HepG2 (cell line): Measurements from ENCODE around the gene ALKBH2. TPM values are rescaled to one million over a fixed set of nuclear protein-coding genes. Genes with fewer than 3 reads are reported as not detected.

Source experiments
- AHR ChIP-seq: IDR thresholded peaks from 2 replicates; pipeline ENCODE4 v1.6.1; 2018; ENCODE audit warnings: missing genetic modification reagents, missing compliant biosample characterization
- GLI4 ChIP-seq: sonication (generic); formaldehyde crosslinking; IDR thresholded peaks from 2 replicates; pipeline ENCODE4 v1.5.1; 2020; ENCODE audit warnings: missing genetic modification reagents, mild to moderate bottlenecking, moderate library complexity, borderline replicate concordance
- KIAA2018 ChIP-seq: sonication (generic); formaldehyde crosslinking; IDR thresholded peaks from 2 replicates; pipeline ENCODE4 v1.5.0; 2020; ENCODE audit warnings: mild to moderate bottlenecking, missing genetic modification reagents, borderline replicate concordance
- RBM39 ChIP-seq: fragments of 200-400 bp; formaldehyde crosslinking; IDR thresholded peaks from one replicate; pipeline ENCODE4 v1.6.1; 2018; ENCODE audit warnings: antibody characterized with exemption, mild to moderate bottlenecking, low read depth, low read length; ENCODE audit not compliant: poor library complexity, severe bottlenecking
- SP5 ChIP-seq: IDR thresholded peaks from 2 replicates; pipeline ENCODE4 v1.6.1; 2016; ENCODE audit warnings: low read depth, borderline replicate concordance
- ZBTB21 ChIP-seq: sonication (generic); formaldehyde crosslinking; IDR thresholded peaks from 2 replicates; pipeline ENCODE4 v1.4.0; 2020; ENCODE audit warnings: missing genetic modification reagents
- ZNF274 ChIP-seq: sonication (generic); formaldehyde crosslinking; IDR thresholded peaks from 2 replicates; pipeline ENCODE4 v1.5.1; 2020; ENCODE audit warnings: mild to moderate bottlenecking, missing genetic modification reagents
- ZNF33A ChIP-seq: sonication (generic); formaldehyde crosslinking; IDR thresholded peaks from 2 replicates; pipeline ENCODE4 v1.5.1; 2020; ENCODE audit warnings: missing genetic modification reagents, mild to moderate bottlenecking, moderate library complexity, borderline replicate concordance
- ZNF614 ChIP-seq: IDR thresholded peaks from 2 replicates; pipeline ENCODE4 v1.6.1; 2018; ENCODE audit warnings: missing biosample characterization, missing genetic modification reagents, inconsistent platforms, borderline replicate concordance
- ZNF761 ChIP-seq: sonication (generic); formaldehyde crosslinking; conservative IDR thresholded peaks from 2 replicates; pipeline ENCODE4 v1.4.0; 2020; ENCODE audit warnings: mild to moderate bottlenecking, missing genetic modification reagents
- ZNF768 ChIP-seq: sonication (generic); formaldehyde crosslinking; IDR thresholded peaks from 2 replicates; pipeline ENCODE4 v1.4.0; 2020; ENCODE audit warnings: missing genetic modification reagents
- ZNF879 ChIP-seq: sonication (generic); formaldehyde crosslinking; IDR thresholded peaks from 2 replicates; pipeline ENCODE4 v1.8.1; 2023; ENCODE audit warnings: missing genetic modification reagents
- polyA plus RNA-seq, 8 experiments: library from polyadenylated mRNA; depleted of rRNA in 3 of 8; stranded (reverse) in 7 of 8; unstranded in 1 of 8; fragments of >200 nt; fragmentation: Illumina TruSeq in 4 of 8; extraction: Trizol in 4 of 8; gene quantifications; 2 replicates each; pipeline versions ENCODE4 v1.2.1 to v1.2.3, GENCODE V29; 2011 to 2016; ENCODE audit warnings: low read depth in 4 of 8, missing spikeins in 1 of 8, mixed read lengths in 1 of 8; ENCODE audit not compliant: insufficient read depth in 1 of 8
- total RNA-seq, 5 experiments: library from RNA; depleted of rRNA; stranded (reverse); fragments of >200 nt; fragmentation: Illumina TruSeq; extraction: Trizol; gene quantifications; 2 replicates each; pipeline ENCODE4 v1.2.3, GENCODE V29; 2016; ENCODE audit warnings: low read depth in 1 of 5
- TF ChIP-seq, protein P1 (sequence below): sonication (generic); formaldehyde crosslinking; IDR thresholded peaks from 2 replicates; pipeline ENCODE4 v1.5.0; 2020; ENCODE audit warnings: missing genetic modification reagents
- TF ChIP-seq, protein P2 (sequence below): sonication (generic); formaldehyde crosslinking; IDR thresholded peaks from 2 replicates; pipeline ENCODE4 v1.8.0; 2022; ENCODE audit warnings: low read depth, missing genetic modification reagents
- TF ChIP-seq, protein P3 (sequence below): sonication (generic); IDR thresholded peaks from 2 replicates; pipeline ENCODE4 v1.6.1; 2016; ENCODE audit warnings: low read depth, borderline replicate concordance

ALKBH2 gene
- total and polyA plus RNA-seq, 2 of the 13 experiments (the other 11 are each of a cell fraction or from before 2014, with no cell fraction given): 21.0 to 40.5 TPM

DNA sequence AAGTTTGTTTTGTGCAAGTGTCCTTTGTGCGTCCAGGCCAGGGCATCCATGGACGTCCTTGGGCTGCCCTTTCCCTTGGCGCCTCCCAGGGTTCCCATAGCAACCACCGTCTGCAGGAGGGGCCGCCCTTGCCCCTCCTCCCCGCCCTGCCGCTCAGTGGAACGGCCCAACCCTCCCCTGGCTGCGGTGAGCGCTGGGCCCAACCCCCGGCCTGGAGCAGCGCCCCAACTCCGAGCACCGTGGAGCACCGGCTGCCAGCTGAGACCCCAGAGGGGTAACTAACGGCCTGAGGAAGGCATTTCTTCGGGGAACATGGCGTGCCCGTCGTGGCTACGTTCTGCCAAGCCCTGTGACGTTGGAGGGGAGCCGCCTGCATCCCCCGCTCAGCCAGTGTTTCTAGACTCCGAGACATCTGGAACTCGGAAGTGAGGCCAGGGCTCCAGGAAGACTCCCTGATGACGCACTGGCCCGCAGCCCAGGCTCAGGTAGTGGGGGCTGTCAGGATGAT, 17.8 kb upstream of the ALKBH2 start (continued):
- TF ChIP-seq ZNF33A: no peak
- peak; percentile 72 for TF ChIP-seq SP5 (CRISPR knock-in tag)
- 0 out of 2 replicates have a peak, but pooled peaks have one; percentile 20 for TF ChIP-seq ZNF761
- peak; percentile 83; the same call in 1 of the 2 replicates for TF ChIP-seq AHR
- TF ChIP-seq ZNF274 (CRISPR knock-in tag): peak; percentile 58; the same call in 1 of the 2 replicates
- TF ChIP-seq, protein P1, sequence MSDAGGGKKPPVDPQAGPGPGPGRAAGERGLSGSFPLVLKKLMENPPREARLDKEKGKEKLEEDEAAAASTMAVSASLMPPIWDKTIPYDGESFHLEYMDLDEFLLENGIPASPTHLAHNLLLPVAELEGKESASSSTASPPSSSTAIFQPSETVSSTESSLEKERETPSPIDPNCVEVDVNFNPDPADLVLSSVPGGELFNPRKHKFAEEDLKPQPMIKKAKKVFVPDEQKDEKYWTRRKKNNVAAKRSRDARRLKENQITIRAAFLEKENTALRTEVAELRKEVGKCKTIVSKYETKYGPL (CRISPR knock-in tag): no peak
- TF ChIP-seq, protein P2, sequence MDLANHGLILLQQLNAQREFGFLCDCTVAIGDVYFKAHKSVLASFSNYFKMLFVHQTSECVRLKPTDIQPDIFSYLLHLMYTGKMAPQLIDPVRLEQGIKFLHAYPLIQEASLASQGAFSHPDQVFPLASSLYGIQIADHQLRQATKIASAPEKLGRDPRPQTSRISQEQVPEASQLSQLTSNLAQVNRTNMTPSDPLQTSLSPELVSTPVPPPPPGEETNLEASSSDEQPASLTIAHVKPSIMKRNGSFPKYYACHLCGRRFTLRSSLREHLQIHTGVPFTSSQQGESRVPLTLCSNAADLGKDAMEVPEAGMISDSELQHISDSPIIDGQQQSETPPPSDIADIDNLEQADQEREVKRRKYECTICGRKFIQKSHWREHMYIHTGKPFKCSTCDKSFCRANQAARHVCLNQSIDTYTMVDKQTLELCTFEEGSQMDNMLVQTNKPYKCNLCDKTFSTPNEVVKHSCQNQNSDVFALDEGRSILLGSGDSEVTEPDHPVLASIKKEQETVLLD (CRISPR knock-in tag): no peak
- peak; percentile 57; the same call in 1 of the 2 replicates for TF ChIP-seq ZNF768 (CRISPR knock-in tag)
- TF ChIP-seq ZBTB21 (CRISPR knock-in tag): peak; percentile 87
- TF ChIP-seq GLI4 (CRISPR knock-in tag): no peak
- TF ChIP-seq RBM39: no peak
- no peak for TF ChIP-seq KIAA2018 (CRISPR knock-in tag)
- TF ChIP-seq ZNF879 (CRISPR knock-in tag): no peak
- TF ChIP-seq ZNF614: peak; percentile 11; the same call in 1 of the 2 replicates
- TF ChIP-seq, protein P3, sequence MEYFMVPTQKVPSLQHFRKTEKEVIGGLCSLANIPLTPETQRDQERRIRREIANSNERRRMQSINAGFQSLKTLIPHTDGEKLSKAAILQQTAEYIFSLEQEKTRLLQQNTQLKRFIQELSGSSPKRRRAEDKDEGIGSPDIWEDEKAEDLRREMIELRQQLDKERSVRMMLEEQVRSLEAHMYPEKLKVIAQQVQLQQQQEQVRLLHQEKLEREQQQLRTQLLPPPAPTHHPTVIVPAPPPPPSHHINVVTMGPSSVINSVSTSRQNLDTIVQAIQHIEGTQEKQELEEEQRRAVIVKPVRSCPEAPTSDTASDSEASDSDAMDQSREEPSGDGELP: peak; percentile 71; the same call in 1 of the 2 replicates
